HG03175 (cell line): ENCODE data around the gene RRP8.

Source experiments
- ATAC-seq: cut with Tn5 transposase; IDR thresholded peaks from one replicate; pipeline ENCODE4 v1.9.1; 2021; ENCODE audit warnings: mild to moderate bottlenecking, moderate library complexity; ENCODE audit not compliant: unreplicated experiment

The RRP8 gene

DNA sequence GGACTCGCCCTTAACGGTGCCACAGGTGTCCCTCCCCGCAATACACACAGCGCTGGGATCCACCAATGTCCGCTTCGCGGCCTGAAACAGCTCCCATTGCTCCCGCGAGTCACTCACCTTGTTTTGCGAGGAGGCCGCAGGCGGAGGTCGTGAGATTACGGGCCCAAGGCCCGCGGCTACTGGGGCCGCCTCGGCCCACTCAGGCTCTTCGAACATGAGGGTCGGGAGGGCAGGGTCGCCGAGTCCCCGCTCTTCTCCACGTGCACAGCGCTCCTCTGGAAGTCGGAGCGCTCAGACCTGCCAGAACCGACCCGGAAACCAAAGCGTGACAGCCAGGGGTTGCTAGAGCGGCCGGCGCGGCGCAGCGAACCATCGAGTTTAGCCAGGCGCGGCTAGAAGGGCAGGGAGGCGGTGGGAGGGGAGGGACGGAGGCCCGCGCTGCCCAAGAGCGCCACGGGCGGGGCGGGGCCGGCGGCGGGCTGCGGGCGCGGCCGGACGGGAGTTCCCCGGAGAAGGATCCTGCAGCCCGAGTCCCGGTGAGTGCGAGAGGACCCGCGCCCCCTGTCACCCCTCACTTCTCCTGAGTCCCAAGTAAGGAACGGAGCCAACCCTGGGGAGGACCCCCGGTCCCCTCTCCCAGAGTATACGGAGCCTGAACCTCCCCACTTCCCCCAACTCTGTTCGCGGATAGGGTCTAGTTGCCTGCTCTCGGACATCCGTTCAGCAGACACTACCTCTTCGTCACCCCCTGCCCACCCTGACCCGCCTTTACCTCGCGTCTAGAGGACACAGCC lies at the start of gene RRP8, which contains the start of gene ILK:
TSS of gene RRP8 (minus strand) at position 330 of the 794 bp plus-strand sequence. CDS start at position 216, 114 bp downstream.
TSS of gene ILK (plus strand) at position 488 of the 794 bp plus-strand sequence. CDS start 498 bp downstream, outside the sequence.
- peak; percentile 74 for ATAC-seq

DNA sequence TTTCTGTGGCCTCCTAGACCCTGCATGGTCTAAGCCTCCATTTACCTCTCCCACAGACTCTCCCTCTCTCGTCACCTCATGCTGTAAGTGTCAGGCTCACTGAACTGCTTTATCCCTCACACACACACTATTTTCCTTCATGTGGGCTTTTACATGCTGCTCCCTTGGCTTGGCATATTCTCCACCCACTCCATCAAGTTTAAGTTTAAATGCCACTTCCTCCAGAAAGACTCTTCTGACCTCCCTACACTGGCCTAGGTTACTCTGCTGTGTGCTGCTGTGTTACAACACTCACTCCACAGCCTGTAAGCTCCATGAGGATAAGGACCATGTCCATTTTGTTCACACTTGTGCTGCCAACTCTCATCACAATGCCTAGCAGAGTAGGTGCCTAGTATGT lies 49.7 kb upstream of the RRP8 start:
- no peak for ATAC-seq

DNA sequence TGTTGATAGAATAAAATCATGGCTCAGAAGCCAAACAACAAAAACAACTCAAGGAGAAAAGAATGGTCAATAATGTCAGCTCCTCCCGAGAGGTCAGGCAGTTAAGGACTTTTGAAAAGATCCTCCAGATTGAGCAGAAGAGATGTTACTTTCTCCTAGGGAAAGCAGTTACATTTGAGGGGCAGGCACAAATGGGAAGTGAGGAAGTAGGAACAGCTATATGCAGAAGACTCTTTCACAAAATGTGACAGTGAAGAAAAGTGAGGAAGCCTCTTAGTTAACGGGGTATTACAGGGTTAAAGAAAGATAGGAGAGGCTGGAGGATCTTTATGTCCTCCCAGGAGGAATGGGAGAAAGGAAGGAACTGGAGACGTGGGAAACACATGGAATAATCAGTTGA lies 48.8 kb upstream of the RRP8 start:
- ATAC-seq, result no peak

DNA sequence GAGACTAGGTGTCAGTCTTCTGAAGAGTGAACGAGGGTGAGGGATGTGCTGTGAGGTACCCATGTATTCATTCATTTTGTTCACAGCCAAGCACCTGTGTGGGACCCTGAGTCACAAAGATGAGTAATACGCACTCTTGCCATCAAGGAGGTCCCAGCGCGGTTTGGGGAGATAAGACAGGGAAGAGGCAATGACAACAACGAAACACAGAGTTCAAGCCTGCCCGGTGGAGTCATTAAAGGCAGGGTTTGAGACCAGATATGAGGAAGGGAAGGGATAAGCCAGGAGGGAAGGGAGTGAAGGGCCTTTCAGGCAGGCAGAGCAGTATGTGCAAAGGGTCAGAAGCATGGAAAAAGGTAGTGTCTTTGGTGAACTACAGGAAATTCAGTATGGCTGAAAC lies 47.6 kb upstream of the RRP8 start:
- no peak for ATAC-seq

DNA sequence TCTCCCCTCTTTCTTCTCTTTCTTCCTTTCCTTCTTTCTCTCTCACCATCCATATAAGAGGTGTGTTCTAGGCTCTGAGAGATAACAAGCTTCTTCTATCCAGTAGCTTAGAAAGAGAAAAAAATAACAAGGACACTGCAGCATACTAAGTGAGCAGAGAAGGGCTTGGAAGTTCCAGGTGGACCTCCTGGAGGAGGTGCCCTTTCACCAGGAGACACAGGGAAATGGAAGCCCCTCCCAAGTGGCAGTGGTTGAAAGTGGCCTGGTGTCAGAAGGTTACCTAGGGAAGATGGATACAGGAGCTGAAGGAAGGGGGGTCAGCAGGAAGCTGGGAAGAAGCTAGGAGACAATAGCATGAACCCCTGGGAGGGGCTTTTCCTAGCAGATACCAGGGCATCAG lies 46.7 kb upstream of the RRP8 start:
- no peak for ATAC-seq

DNA sequence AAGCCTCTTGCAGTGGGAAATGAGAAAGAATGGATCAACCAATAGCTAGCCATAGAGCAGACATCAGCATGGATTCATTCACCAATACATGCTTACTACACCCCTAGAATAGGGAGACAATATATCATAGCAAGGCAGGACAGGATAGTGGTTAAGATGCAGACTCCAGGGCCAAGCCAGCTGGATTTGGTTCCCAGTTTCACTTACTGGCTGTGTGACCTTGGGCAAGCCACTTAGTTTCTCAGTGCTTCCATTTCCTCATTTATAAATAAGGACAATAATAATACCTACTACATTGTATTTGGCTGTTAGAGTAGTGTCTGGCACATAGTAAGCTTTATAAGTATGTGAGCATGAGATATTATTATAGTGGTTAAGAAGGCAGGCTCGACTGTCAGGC lies 45.1 kb upstream of the RRP8 start:
- no peak for ATAC-seq

DNA sequence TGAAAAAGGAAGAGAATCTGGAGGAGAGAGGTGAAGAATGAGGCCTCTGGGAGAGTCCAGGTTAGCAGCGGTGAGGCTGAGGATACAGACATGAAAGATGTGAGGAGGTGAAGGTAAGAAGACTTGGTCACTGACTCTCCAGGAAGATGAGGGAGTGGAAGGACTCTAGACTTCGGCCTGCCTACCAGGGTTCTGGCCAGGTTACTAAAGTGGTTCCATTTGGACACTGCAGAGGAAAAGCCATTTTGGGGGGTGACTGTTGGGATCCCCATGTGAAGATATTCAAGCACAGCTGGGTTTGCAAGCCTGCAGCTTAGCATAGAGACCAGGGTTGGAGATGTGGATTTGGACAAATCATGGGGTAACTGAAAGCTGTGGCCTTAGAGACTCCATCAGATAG lies 44.4 kb upstream of the RRP8 start:
- no peak for ATAC-seq

DNA sequence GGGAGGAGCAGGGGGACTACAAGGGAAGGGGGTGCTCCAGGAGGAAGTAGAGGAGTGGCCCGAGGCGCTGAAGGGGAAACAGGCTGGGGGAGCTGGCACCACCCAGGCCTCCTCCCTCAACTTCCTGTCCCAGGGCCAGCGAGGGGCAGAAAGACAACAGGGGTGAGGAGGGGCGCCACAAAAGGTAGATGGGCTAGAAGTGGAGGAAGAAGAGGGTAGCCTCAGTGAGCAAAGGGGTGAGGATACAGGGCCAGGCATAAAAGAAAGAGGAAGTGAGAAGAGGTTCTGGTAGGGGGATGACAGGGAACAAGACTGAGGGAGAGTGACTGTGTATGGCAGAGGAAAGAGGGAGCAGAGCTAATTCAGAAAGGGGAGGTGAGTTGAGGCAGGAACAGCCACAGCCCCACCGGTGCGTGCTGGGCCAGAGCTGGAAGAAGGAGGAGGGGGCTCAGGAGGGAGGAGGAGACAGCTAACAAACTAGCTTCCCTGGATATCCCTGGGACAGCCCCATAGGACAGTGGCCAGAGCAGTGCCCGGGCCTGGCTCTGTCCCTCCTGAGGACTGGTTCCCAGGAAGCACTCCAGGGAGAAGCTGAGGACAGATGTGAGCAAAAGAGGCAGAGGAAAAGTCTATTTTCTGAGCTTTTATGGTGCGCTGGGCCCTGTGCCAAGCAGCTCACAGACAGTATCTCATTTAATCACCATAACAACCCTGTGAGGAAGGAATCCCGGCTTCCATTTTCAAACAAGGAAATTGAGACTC lies 43.7 kb upstream of the RRP8 start:
- peak; percentile 89 for ATAC-seq

DNA sequence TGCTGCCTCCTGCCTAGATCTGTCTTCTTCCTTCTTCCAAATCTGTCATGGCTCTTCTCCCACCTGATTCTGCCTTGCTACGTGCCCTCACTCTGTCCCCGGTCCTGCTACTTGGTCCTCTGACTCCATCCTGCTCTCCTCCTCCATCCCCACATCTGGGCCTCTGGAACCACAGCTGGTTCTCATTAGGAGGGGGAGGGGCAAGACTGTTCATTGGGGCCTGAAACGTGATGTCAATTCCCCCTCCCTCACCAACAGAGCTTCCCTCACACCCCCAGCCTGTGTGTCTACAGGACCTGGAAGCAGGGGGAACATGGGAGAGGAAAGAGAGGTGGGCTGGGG lies 43.1 kb upstream of the RRP8 start:
- ATAC-seq, result peak; percentile 6

DNA sequence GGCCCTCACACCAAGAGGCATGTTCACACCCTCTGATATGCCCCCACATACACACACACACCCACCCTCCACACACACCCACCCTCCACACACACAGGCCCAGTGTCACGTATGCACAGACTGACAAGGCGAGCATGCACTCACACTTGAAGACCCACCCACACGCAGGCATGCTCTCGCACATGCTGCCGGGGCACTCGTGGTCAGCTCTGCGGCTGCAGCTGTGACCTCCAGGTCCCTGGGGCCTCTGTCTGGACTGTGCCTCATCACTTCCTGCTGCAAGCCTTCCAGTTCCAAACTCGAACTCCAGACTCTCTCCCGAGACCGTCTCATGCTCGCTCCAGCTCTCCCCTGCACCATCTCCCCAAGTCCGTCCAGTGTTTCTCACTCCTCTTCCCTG lies 42.7 kb upstream of the RRP8 start:
- ATAC-seq, result no peak

DNA sequence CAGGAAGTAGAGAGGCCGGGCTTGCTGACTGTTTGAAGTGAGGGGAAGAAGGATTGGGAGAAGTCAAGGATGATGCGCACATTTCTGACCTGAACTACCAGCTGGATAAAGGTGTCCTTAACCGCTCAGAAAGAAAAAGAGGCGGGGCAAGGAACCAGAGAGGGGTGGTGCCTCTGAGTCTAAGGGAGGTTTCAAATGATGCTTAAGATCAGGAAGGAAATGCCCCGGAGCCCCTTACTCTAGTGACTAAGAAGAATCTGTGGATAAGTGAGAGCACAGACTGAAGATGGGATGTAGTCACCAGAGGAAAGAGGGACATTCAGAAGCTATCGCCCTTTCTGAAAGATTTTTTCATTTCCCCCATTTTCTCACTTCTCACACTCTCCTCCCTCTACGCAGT lies 39.5 kb upstream of the RRP8 start:
- ATAC-seq, result no peak

DNA sequence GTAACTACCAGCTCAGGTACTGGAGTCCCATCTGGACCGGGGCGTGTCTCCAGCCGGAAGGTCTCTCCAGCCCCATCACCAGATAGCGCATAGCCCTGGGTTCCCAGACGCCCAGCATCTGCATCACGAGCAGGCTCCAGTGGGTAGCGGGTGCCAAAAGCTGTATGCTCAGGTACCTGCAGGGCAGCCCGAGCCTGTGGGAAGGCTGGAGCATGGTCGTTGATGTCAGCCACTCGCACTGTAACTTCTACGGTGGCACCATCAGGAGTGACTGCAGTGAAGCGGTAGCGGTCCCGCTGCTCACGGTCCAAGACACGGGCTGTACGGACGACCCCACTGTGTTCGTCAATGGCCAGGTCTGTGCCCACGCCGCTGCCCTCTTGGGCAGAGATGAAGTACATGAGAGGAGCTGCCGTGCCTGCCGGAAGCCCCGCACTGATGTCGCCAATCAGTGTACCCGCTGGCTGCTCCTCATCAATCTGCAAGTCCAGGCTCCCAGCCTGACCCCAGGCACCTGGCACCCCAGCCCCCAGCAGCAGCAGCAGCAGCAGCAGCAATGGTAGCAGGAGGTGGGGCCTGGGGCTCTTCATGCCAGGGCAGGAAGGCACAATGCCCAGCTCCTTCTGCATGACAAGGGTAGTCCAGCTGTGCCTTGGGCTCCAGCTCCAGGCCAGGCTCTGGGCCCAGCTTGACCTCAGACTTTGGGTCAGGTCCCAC lies 37.7 kb upstream of the RRP8 start:
- ATAC-seq, result no peak

DNA sequence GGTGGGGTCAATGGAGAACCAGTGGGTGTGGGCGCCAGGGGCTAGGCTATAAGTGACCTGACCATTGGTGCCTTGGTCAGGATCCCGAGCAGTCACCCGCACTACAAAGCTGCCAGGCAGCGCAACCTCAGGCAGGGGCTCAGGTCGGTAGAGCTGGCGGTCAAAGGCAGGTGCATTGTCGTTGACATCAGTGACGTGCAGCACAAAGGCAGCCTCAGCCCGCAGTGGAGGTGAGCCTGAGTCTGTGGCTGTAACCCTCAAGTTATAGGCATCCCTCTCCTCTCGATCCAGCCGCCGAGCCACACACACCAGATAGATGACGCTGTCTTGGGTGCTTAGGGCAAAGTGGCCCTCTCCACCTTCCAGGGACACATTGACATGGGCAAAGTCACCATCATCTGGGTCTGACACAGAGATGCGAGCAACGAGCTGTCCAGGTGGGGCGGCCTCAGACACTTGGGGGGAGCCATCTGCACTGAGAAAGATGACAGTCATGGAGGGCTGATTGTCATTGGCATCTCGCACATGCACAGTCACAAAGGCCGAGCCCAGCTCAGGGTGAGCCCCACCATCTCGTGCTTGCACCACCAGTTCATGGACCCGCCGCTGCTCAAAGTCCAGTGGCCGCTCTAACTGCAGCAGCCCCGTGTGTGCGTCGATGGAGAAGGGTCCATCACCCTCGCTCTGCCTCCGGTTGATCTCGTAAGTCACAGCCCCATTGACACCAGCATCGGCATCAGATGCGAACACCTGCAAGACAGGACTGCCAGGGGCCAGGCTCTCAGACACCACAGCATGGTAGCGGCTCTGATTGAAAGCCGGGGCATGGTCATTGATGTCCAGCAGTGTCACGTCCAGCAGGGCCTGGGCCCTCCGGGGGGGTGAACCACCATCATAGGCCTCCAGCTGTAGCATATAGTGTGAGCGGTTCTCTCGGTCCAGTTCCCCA lies 36.9 kb upstream of the RRP8 start:
- ATAC-seq, result no peak

DNA sequence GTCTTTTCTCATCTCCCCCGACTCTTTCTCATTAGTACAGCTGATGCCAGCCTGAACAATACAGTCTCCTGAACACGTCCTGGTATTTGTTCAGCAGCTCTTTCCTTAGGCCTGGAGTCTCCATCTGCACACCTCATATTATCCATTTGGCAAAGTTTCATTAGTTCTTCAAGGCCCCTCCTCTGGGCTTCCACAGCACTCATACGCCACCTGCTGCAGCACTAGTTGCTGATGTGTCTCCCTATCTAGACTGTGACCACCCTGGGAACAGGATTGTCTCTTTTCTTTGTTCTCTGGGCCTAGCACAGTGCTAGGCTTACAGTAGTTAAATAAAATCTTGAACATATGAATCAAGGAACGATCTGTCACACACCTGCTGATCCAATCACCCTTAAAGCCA lies 35.0 kb upstream of the RRP8 start:
- no peak for ATAC-seq

DNA sequence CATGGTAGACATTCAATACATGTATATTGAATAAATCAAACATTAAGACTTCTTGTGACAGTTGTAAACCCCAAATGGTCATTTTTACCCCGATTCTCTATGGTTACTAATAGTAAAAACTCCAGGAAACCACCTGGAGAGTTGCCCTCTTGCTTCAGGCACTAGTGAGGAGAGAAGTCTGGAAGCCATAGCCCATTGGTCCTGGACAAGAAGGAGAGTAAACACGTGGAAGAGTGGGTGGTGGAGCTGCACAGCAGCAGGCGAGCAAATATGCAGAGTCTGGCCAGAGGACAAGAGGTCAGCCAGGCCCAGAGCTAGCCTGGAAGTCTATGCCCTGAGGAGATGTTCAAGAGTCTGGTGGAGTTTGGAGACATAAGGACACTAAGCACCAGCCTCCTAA lies 34.5 kb upstream of the RRP8 start:
- no peak for ATAC-seq

DNA sequence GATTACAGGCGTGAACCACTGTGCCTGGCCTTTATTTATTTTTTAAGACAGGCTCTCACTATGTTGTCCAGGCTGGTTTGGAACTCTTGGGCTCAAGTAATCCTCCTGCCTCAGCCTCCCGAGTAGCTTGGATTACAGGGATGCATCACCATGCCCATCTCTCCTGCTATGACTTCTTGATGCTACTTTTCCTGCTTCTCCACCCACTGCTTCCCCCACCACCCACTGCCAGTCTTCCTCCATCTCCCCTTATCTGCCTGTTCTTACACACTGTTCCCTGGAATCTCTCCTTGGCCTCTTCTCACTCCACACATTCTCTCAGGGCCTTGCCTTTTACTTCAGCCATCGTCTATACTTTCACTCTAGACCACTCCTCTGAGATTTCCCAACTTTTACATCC lies 33.1 kb upstream of the RRP8 start:
- no peak for ATAC-seq

DNA sequence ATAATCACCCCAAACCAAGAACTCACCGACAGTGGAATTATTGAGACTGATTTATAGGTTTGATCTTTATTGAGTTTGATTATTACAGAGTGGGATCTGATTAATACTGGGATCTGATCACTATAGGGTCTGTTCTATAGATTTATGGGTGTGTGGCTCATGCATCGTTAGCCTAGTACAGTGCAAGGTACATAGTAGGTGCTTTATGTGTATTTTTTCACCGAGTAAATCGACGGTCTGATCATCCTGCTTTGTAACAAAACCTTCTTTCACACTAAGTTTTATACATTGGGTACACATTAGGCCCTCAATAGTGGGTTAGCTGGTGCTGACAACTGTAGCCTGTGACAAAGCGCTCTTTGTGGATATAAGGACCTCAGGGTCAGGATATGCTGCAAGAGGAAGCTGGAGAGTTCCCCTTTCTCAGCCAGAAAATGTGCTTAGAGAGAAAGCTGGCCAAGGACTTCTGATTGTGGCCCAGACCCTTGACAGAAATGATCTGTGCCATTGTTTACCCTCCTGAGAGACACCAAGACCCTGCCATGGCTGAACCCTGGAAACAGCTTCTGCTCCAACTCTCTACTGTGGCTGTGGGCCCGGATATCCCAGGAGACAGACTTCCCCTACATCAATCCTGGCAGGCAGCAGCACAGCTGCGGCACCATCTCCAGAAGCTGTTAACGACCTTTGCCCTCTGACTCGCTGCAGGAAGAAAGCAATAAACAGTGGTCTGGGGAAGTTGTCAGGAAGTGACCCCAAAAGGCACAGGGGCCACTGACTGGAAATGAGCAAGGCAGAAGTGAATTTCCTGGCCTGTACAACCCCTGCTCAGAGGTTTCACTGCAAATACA lies 31.9 kb upstream of the RRP8 start:
- ATAC-seq, result no peak

DNA sequence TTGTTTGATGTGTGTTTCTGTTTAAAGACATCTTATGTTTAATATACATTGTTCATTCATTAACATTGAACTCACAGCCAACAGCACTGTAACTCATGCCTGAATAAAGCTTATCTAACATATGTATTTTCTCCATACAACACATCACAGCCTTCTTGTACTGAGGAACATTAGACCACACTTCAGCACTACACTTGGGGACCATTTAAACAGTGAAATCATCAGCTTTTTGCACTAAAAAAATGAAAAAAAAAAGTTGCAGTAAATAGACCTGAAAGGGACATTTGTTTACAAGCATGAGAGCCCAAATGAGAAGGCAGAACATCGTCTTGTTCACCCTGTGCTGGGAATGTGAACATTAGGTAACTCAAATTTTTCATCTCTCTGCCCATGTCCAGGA lies 31.1 kb upstream of the RRP8 start:
- no peak for ATAC-seq
